Fibroblast of the aortic adventitia (primary cell): ENCODE data around the gene PEX11A. TPM values are rescaled to one million over a fixed set of nuclear protein-coding genes. Genes with fewer than 3 reads are reported as not detected.

Experiments
- DNase-seq: peaks from one replicate; pipeline ENCODE4 v3.0.0-alpha.2; 2010; ENCODE audit warnings: low read depth
- H3K4me3 ChIP-seq: 2 replicates; pipeline ENCODE4 v1.5.1; 2011; ENCODE audit warnings: low read depth, mild to moderate bottlenecking, control low read depth, low read length, moderate library complexity
- total RNA-seq: library from RNA; depleted of rRNA; stranded (reverse); fragments of >200 nt; gene quantifications from 2 replicates; pipeline ENCODE4 v1.2.3, GENCODE V29; 2012; ENCODE audit warnings: low replicate concordance
- TF ChIP-seq, protein P1 (sequence below): IDR thresholded peaks from 2 replicates; pipeline ENCODE4 v1.5.1; 2011; ENCODE audit warnings: mild to moderate bottlenecking, low read length, control low read depth, inconsistent platforms; ENCODE audit not compliant: insufficient read depth

PEX11A gene, protein sequence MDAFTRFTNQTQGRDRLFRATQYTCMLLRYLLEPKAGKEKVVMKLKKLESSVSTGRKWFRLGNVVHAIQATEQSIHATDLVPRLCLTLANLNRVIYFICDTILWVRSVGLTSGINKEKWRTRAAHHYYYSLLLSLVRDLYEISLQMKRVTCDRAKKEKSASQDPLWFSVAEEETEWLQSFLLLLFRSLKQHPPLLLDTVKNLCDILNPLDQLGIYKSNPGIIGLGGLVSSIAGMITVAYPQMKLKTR
- 8.7 and 13.0 TPM in 2 replicates for total RNA-seq

DNA sequence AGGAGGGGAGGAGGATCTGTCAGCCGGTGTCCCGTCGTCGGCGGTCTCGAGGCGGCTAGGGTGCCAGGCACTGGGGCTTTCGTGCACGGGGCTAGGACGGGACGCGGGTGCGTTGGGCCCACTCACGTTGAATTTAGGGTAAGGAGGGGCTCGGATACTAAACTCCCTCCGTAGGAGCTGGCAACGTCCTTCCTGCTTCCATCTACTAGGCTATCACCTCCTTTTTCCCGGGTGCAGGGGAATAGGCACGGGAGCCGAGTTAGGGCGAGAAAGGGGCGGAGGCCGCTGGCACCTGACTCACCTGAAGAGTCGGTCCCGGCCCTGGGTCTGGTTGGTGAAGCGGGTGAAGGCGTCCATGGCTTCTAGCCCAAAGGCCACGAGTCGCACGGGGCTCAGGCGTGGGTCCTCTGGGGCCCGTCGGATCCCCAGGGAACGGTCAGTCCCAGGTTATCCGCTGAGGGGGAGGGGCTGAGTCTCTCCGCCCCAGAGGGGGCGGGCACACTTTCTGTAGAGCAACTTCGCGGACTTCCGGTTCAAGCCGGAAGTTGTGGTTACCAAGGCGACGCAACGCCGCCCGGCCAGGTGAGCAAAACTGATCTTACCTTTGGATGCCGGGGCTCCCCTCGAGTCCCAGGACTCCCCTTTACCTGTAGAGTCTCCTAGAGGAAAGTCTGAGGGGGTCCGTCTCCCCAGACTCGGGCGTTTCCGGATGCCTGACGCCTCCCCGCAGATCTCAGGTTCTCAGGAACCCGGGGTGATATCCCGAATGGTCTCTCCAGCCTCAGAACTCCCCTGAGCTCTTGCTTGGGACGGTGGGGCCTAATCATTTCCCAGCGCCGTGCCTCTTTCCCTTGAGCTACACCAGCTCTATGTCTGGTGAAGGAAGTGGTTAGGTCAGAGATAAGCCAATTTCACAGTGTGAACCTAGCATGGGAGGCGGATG lies at the start of gene PEX11A, which contains the start of gene WDR93:
PEX11A (minus strand) TSS at position 479 of the 943 bp plus-strand sequence; CDS start at position 357, 122 bp downstream.
WDR93 (plus strand) TSS at position 536 of the 943 bp plus-strand sequence. CDS start 10,936 bp downstream, outside the sequence.
- TF ChIP-seq, protein P1, sequence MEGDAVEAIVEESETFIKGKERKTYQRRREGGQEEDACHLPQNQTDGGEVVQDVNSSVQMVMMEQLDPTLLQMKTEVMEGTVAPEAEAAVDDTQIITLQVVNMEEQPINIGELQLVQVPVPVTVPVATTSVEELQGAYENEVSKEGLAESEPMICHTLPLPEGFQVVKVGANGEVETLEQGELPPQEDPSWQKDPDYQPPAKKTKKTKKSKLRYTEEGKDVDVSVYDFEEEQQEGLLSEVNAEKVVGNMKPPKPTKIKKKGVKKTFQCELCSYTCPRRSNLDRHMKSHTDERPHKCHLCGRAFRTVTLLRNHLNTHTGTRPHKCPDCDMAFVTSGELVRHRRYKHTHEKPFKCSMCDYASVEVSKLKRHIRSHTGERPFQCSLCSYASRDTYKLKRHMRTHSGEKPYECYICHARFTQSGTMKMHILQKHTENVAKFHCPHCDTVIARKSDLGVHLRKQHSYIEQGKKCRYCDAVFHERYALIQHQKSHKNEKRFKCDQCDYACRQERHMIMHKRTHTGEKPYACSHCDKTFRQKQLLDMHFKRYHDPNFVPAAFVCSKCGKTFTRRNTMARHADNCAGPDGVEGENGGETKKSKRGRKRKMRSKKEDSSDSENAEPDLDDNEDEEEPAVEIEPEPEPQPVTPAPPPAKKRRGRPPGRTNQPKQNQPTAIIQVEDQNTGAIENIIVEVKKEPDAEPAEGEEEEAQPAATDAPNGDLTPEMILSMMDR: no peak
- peak; percentile 67 for DNase-seq
- peak within 1 kb of the TSS; percentile 88 for H3K4me3 ChIP-seq

DNA sequence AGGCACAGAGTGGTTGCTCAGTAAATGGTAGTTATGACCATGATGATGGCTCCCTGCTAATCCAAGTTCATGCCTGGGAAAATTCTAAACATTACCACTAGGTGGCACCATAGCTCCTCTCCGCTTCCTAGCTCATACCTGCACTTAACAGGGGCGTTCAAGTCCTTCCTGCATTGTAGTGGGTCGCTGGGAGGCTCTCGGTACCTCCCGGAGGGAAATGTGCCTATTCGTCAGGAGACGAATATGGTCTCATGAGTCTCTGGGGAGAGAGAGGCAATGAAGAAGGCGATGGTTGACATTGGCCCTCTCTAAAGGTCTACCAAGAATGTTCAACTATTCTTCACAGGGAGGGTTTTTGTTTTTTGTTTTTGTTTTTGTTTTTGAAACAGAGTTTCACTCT lies 49.6 kb upstream of the PEX11A start:
- H3K4me3 ChIP-seq: no peak overlapping the region

DNA sequence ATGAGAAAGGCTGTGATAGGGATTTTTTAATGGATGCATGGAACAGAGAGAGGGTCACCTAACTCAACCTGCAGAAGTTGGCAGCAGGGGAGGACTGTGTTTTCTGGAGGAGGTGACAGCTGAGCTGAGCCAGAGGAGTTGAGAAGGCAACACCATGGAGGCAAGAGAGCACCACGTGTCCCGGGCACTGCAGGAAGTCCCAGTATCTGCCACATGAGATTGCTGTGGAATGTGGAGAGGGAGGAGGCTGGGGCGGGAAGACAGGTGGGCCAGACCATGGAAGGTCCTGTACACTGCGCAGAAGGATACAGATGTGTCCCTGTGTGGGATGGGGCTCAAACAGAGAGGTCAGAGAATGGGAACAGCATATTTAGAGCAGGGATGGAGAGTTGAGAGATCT lies 45.2 kb upstream of the PEX11A start:
- no peak for DNase-seq
- TF ChIP-seq, protein P1: no peak
- H3K4me3 ChIP-seq: no peak overlapping the region

More for the DNA sequence above, 49.6 kb upstream of the PEX11A start:
- DNase-seq: peak; percentile 83
- TF ChIP-seq, protein P1: peak; percentile 90

DNA sequence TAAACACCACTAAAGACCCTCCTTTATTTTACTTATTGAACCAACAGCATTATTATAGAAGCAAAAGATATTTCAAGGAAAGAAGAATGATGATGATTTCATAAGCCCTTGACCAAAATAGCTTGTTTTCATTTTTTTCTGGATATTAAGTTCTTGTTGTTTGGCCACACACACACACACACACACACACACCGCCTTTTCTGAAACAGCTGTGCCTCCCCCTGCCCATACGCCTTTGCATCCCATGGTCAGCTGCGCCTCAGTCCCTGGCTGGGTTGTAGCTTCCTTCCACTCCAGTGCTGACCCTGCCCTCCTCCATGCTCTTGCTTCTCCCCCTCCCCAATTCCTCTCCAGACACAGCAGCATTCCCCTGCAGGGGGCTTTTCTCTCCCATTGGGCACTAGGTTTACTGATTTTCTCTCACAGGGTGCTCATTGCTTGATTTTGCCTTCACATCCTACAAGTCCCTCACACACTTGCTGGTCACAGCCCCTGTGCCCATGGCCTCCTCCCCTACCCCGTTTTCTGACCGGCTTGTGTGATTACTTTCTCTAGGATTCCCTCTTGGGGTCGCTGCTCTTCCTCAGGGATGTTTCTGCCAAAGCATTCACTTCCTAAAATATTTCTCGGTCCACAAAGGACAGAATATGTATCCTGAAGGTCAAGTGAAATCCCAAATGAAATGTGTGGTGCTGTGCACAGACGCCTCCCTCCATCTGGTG lies 42.1 kb upstream of the PEX11A start:
- no peak for DNase-seq
- H3K4me3 ChIP-seq: no peak overlapping the region
- TF ChIP-seq, protein P1: no peak

DNA sequence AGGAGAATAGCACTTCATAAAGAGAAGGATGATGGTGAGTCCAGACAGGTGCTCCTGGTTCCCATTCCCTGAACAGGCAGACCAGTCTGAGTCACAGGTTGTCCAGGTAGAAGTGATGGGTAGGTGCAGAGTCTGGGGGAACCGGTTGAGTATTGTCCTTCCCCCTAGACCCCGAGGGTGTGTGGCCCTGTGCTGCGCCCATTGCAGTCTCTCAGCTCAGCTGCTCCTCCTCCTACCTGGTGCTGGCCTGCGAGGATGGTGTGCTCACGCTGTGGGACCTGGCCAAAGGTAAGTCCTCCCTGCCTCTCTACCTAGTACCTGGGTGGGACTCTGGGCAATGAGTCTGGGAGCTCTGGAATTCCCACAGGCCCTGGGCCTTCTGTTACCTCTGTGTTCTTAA lies 40.7 kb upstream of the PEX11A start:
- H3K4me3 ChIP-seq: no peak overlapping the region
- TF ChIP-seq, protein P1: no peak
- no peak for DNase-seq

DNA sequence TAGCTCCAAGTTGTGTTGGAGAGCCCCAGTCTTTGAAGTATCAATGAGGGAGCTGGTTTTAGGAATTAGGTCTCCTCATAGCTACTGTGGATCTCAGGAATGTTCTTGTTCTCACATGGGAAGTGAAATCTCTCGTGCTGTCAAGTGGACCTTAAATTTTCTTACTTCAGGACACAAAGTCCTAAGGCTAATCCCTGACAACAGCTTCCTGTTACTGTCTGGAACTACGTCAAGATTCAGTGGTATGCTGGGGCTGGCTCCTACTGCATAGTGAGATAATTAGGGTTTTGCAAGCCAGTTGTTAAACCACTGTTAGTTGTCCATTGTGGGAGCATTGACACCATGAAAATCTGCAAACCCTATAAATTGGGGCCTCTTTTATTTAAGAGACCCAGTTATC lies 37.7 kb upstream of the PEX11A start:
- DNase-seq: peak; percentile 47
- TF ChIP-seq, protein P1: no peak
- no peak overlapping the region for H3K4me3 ChIP-seq
